Raji (cell line): Measurements from ENCODE around the gene AGBL4.

ENCODE experiments used
- POLR2A ChIP-seq: IDR thresholded peaks from 2 replicates; pipeline ENCODE4 v1.6.1; 2011; ENCODE audit warnings: low read depth, low read length, control low read depth; ENCODE audit not compliant: insufficient read depth

Gene AGBL4

DNA sequence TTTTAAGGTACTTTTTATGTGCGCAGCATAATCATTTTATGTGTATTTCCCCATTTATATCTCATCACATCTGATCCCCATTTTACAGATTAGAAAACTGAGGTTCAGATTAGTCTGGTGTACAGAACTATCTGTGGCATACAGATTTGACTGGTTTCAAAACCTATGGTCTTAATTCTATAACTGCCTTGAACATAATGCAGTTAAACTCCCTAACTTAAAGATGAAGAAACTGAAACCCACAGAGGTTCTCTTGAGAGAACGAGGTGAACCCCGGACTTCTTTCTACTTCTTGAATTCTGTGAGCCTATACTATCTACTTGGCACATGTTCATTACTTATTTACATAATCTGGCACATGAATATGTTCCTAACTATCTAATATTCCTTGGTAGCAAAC lies 479.1 kb downstream of the AGBL4 start:
- TF ChIP-seq POLR2A = no peak

DNA sequence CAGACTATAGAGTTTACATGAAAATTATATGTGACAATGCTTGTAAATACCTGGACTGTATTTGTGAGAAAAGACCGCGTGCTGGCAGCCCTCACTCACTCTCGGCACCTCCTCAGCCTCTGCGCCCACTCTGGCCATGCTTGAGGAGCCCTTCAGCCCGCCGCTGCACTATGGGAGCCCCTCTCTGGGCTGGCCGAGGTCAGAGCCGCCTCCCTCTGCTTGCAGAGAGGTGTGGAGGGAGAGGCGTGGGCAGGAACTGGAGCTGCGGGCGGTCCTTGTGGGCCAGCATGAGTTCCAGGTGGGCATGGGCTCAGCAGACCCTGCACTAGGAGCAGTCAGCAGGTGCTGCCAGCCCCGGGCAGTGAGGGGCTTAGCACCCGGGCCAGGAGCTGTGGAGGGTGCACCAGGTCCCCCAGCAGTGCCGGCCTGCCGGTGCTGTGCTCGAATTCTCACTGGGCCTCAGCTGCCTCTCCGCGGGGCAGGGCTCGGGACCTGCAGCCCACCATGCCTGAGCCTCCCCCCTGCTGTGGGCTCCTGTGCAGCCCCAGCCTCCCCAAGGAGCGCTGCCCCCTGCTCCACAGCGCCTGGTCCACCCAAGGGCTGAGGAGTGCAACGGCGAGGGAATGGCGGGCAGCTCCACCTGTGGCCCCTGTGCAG lies 482.5 kb downstream of the AGBL4 start:
- no peak for TF ChIP-seq POLR2A

DNA sequence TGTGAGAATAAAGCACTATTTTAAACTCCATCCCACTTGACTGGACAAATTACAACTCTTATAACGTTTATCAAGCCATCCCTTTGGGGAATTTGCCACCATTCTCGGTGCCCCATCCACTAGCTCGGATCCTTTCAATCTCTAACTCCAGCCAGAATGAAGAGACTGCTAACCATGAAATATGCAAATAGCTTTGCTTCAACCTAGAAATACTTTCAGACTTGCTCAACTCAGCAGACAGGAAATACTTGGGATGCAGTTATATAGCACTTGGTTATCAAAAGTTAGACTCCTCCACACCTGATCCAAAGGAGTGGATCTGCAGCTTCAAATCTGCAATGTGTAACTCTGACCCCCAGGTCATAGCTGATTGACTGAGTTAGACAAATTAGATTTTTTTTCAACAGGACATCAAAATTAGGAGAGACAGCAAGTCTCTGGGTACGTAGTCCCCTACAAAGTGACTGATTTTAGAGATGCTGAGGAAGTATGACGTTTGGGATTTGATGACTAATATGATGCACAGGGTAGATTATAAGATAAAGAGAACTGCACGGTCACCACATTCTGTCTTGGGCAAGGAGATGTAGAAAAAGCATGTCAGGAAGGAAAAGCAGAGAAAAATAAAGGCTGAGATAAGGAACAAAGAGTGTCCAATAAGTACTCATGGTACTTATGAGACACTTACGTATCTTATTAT lies 496.0 kb downstream of the AGBL4 start:
- no peak for TF ChIP-seq POLR2A

- no peak for TF ChIP-seq POLR2A
Measured at GRCh38 chr1:49526672-49527071, 497.1 kb downstream of the AGBL4 start.

- TF ChIP-seq POLR2A = no peak
Measured at GRCh38 chr1:49523764-49524163, 500.0 kb downstream of the AGBL4 start.

- no peak for TF ChIP-seq POLR2A
Measured at GRCh38 chr1:49466961-49467360, 556.8 kb downstream of the AGBL4 start.

DNA sequence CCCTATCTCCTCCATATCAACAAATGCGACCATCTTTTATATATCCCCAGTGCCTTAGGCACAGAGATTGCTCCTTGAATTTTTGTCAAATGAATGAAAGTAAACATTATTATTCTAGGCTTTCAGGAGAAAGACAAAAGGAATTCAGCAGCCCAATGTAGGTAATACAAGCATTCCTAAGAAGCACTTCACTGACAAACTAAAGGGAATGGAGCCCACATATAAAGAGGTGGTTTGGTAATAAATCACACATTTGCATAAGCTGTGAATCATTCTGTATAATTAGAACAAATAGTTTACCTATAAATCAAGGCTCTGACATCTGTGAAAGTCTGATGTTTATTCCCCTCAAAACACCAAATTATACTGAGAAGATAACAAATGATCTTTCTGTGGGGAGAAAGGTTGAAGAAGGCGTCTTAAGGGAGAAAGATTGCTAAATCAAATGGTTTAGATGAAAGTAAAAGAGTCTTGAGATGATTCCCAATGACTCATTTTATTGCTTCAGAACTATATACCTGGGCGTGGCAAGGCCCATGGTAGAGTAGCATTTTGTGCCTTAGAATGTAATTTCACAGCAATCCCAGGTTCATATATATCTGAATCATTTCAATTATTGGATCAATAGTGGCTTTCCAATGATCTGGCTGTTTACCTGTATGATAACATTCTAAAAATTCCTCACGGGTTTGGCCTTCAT lies 558.1 kb downstream of the AGBL4 start:
- TF ChIP-seq POLR2A = no peak

- TF ChIP-seq POLR2A = no peak
Measured at GRCh38 chr1:49448200-49448599, 575.6 kb downstream of the AGBL4 start.

GRCh38 chr1:49436865-49437264 lies 586.9 kb downstream of the AGBL4 start:
- TF ChIP-seq POLR2A = no peak

DNA sequence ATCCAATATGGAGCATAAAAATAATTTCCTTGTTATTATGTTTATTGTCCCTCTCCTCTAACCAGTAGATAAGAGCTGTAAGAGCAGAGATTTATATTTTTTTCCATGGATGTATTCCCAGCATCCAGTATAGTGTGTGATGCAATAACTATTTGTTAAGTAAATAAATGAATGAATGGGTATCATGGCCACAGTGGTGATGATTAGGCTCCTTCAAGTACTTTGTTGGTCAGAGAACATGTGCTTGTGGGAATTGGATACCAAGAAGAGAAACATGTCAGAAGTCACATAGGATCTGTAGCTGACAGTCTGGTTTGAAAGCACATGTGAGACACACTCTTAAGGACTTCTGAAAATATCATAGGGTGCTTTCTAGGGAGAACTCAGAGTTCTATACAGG lies 588.5 kb downstream of the AGBL4 start:
- TF ChIP-seq POLR2A = no peak

DNA sequence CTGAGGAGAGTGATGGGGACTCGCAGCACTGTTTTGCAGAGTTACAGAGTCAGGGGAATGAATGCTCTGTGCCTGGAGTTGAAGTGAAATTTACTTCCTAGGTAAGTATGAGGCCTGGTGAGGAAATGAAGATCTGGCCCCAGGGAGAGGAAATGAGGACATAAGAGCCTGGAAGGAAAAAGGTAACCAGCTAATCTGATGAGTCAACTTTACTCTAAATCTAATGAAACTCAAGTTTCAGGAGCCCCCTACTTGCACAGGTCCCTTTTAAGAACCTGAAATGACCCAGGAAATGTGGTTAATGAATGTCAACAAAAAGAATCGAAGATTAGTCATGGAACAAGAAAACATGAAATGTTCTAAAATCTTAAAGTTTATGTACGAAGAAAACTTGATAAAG lies 599.0 kb downstream of the AGBL4 start:
- no peak for TF ChIP-seq POLR2A

GRCh38 chr1:49416758-49417157 lies 607.0 kb downstream of the AGBL4 start:
- no peak for TF ChIP-seq POLR2A

DNA sequence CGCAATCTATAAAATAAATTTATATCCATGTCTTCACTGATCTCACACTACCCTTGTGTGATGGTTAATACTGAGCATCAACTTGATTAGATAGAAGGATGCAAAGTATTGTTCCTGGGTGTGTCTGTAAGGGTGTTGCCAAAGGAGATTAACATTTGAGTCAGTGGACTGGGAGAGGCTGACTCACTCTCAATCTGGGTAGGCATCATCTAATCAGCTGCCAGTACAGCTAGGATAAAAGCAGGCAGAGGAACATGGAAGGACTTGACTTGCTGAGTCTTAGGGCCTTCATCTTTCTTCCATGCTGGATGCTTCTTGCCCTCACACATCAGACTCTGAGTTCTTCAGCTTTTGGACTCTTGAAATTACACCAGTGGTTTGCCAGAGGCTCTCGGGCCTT lies 615.4 kb downstream of the AGBL4 start:
- no peak for TF ChIP-seq POLR2A

GRCh38 chr1:49397086-49397485 lies 626.7 kb downstream of the AGBL4 start:
- no peak for TF ChIP-seq POLR2A

DNA sequence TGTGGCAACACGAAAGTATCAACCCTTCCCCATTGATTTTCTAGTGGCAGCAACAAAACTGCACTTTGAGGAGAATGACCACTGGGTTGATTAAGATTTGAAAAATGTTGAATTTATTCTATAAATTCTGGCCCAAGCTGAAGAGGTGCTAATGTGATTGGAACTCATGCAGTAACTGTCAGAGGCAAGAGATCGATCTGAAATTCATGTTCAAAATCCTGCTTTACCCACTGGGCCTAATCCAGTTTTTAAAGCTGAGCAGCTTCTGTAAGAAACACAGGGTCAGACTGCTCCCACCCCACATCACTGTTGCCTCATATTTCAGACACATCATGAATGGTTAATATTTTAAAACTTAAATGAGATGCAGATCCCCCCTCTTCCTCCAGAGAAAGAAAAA lies 629.6 kb downstream of the AGBL4 start:
- no peak for TF ChIP-seq POLR2A

- no peak for TF ChIP-seq POLR2A
Measured at GRCh38 chr1:49389699-49390098, 634.1 kb downstream of the AGBL4 start.
